ENCODE data around the gene CCL14.

Gene CCL14

GRCh38 chr17:36011201-36011600, 24.7 kb upstream of the CCL14 start:
- TF ChIP-seq POLR2A (IDR thresholded peaks at IDR 0.05; ENCODE audit: extremely low read depth, insufficient read length) (no peak), MYC (IDR thresholded peaks at IDR 0.05; ENCODE audit: low read depth, low read length) (no peak), CTCF (IDR thresholded peaks at IDR 0.05; ENCODE audit: low read depth, low read length) (no peak), MAX (IDR thresholded peaks at IDR 0.05; ENCODE audit: low read depth, low read length) (no peak)
- no peak for DNase-seq (ENCODE audit: low read depth)
- no peak overlapping the region for H3K4me3 ChIP-seq (ENCODE audit: low read depth, low read length)

GRCh38 chr17:36008998-36009665, 22.6 kb upstream of the CCL14 start:
- peak; percentile 23 for DNase-seq (ENCODE audit: low read depth)
- TF ChIP-seq MAX (IDR thresholded peaks at IDR 0.05; ENCODE audit: low read depth, low read length): no peak
- peak; percentile 50 for TF ChIP-seq CTCF (IDR thresholded peaks at IDR 0.05; ENCODE audit: low read depth, low read length)
- TF ChIP-seq MYC (IDR thresholded peaks at IDR 0.05; ENCODE audit: low read depth, low read length): no peak
- TF ChIP-seq POLR2A (IDR thresholded peaks at IDR 0.05; ENCODE audit: extremely low read depth, insufficient read length): no peak
- no peak overlapping the region for H3K4me3 ChIP-seq (ENCODE audit: low read depth, low read length)

GRCh38 chr17:36004594-36005108, 18.1 kb upstream of the CCL14 start:
- TF ChIP-seq MYC (IDR thresholded peaks at IDR 0.05; ENCODE audit: low read depth, low read length) (no peak), POLR2A (IDR thresholded peaks at IDR 0.05; ENCODE audit: extremely low read depth, insufficient read length) (no peak), MAX (IDR thresholded peaks at IDR 0.05; ENCODE audit: low read depth, low read length) (no peak), CTCF (IDR thresholded peaks at IDR 0.05; ENCODE audit: low read depth, low read length) (no peak)
- no peak overlapping the region for H3K4me3 ChIP-seq (ENCODE audit: low read depth, low read length)
- no peak for DNase-seq (ENCODE audit: low read depth)

GRCh38 chr17:36002631-36003030, 16.1 kb upstream of the CCL14 start:
- DNase-seq (ENCODE audit: low read depth): no peak
- no peak for TF ChIP-seq POLR2A (IDR thresholded peaks at IDR 0.05; ENCODE audit: extremely low read depth, insufficient read length)
- no peak for TF ChIP-seq MYC (IDR thresholded peaks at IDR 0.05; ENCODE audit: low read depth, low read length)
- TF ChIP-seq MAX (IDR thresholded peaks at IDR 0.05; ENCODE audit: low read depth, low read length): no peak
- no peak for TF ChIP-seq CTCF (IDR thresholded peaks at IDR 0.05; ENCODE audit: low read depth, low read length)

GRCh38 chr17:36001862-36002603, 15.5 kb upstream of the CCL14 start:
- DNase-seq (ENCODE audit: low read depth): no peak
- TF ChIP-seq CTCF (IDR thresholded peaks at IDR 0.05; ENCODE audit: low read depth, low read length) (no peak), MYC (IDR thresholded peaks at IDR 0.05; ENCODE audit: low read depth, low read length) (no peak), MAX (IDR thresholded peaks at IDR 0.05; ENCODE audit: low read depth, low read length) (no peak), POLR2A (IDR thresholded peaks at IDR 0.05; ENCODE audit: extremely low read depth, insufficient read length) (no peak)
- no peak overlapping the region for H3K4me3 ChIP-seq (ENCODE audit: low read depth, low read length)

More at GRCh38 chr17:36002631-36003030, 16.1 kb upstream of the CCL14 start:
- H3K4me3 ChIP-seq (ENCODE audit: low read depth, low read length): no peak overlapping the region

Measured in NB4 (cell line).